ENCODE measurements around the gene GSG1. TPM values are rescaled to one million over a fixed set of nuclear protein-coding genes. Genes with fewer than 3 reads are reported as not detected.

GSG1 gene
- total and polyA plus RNA-seq, 2 of the 8 experiments (the other 6 are each of a cell fraction or from before 2014, with no cell fraction given): 0.89 to 1.4 TPM

DNA sequence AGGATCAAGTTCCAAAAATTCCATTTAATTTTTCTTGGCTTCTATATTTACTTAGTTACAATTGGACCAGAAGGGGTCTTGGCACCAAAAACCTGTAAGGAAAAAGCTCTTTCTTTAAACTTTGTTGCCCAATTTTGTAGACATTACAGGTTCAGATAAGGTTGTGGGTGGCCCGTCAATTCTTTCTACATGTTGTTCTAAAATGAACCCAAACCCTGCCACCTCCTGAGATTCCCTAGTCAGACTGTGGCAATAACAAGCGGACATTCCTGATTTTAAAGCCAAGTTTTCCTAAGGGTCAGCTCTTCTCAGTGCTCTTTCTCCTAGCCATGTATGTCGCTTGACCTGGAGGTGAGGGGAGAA lies 45.0 kb upstream of the GSG1 start:
- CTCF ChIA-PET (ENCODE audit: partially characterized antibody): interaction anchor here (0.7 to 1.4 kb wide), 7 partner anchors 12 to 233 kb away, joined by 3 to 6 read pairs (median 3); no protein-coding TSS in a partner anchor
- no peak for DNase-seq (ENCODE audit: low read depth in 1 of 2, low spot score in 2 of 2)
- no peaks in the 10 kb centered on the region for H3K79me2 ChIP-seq (ENCODE audit: control insufficient read depth in 1 of 2, insufficient read depth in 2 of 2, low read length in 2 of 2)
- H3K23ac ChIP-seq (ENCODE audit: insufficient read length): no peak overlapping the region
- 90% methylated on average over 3 of the region's 3 CpGs; no CpG with 5 or more reads in 1 of the 2 experiments for WGBS, 2 experiments (ENCODE audit: extremely low coverage in 1 of 2, insufficient coverage in 1 of 2, insufficient read length in 1 of 2, insufficient replicate concordance in 2 of 2, low coverage in 1 of 2, low lambda C conversion rate in 2 of 2, missing lambda C conversion rate in 1 of 2)
- H3K9ac ChIP-seq (replicated peaks in 1 of 4; ENCODE audit: extremely low read depth in 1 of 4, low read depth in 3 of 4, low read length in 3 of 4): no peak overlapping the region
- H2BK12ac ChIP-seq (ENCODE audit: low read depth, low read length): no peak overlapping the region
- H3K79me1 ChIP-seq (ENCODE audit: low read depth, low read length): no peaks in the 10 kb centered on the region
- H3K4ac ChIP-seq (replicated peaks; ENCODE audit: insufficient read length, low read depth, low read length): no peak overlapping the region
- no peaks in the 10 kb centered on the region for H3K36me3 ChIP-seq (ENCODE audit: control insufficient read depth in 2 of 4, insufficient read depth in 4 of 4, low read length in 3 of 4)
- no peak overlapping the region for H4K8ac ChIP-seq (ENCODE audit: extremely low read depth, insufficient read depth, low read length)
- H3K4me3 ChIP-seq (ENCODE audit: extremely low read depth in 1 of 4, insufficient read depth in 2 of 4, low read depth in 3 of 4, low read length in 4 of 4): no peak overlapping the region
- H3K23me2 ChIP-seq (ENCODE audit: low read depth, low read length): no peaks in the 10 kb centered on the region
- H2BK120ac ChIP-seq (replicated peaks; ENCODE audit: low read depth, low read length): no peak overlapping the region
- POLR2A ChIA-PET (ENCODE audit: partially characterized antibody): no interaction called here
- no peak overlapping the region for H2BK5ac ChIP-seq (ENCODE audit: low read depth, low read length)
- H4K20me1 ChIP-seq (replicated peaks in 1 of 2; ENCODE audit: control insufficient read depth in 1 of 2, insufficient read depth in 2 of 2, low read length in 2 of 2): no peaks in the 10 kb centered on the region
- no peaks in the 10 kb centered on the region for H3K27me3 ChIP-seq (replicated peaks in 1 of 4; ENCODE audit: control insufficient read depth in 3 of 4, extremely low read depth in 1 of 4, insufficient read depth in 3 of 4, low read length in 3 of 4)
- no peak overlapping the region for H2AK5ac ChIP-seq (ENCODE audit: low read depth, low read length)
- H2AFZ ChIP-seq (ENCODE audit: low read length): no peak overlapping the region
- H3K56ac ChIP-seq (replicated peaks; ENCODE audit: insufficient read length, low read depth, low read length): no peak overlapping the region
- no peak overlapping the region for H3K14ac ChIP-seq (ENCODE audit: insufficient read length)
- no peaks in the 10 kb centered on the region for H3K9me3 ChIP-seq (ENCODE audit: insufficient read depth in 2 of 2, low read depth in 1 of 2, low read length in 1 of 2)
- H3K27ac ChIP-seq (ENCODE audit: low read depth, low read length): no peak overlapping the region
- H4K91ac ChIP-seq (replicated peaks; ENCODE audit: insufficient read length, low read length): no peak overlapping the region
- FAIRE-seq: no peak
- no peak overlapping the region for H4K5ac ChIP-seq (ENCODE audit: insufficient read length, low read depth, low read length)
- no peak overlapping the region for H2BK15ac ChIP-seq (ENCODE audit: low read length)
- H2BK20ac ChIP-seq (ENCODE audit: low read length): no peak overlapping the region
- H3K4me2 ChIP-seq (ENCODE audit: insufficient read depth in 1 of 2, low read depth in 2 of 2, low read length in 2 of 2): no peak overlapping the region
- peaks cover 0 to 6% (median 0%) of the 10 kb centered on the region in 4 experiments; a peak in 2 of 7 replicates for H3K4me1 ChIP-seq (replicated peaks in 1 of 4; ENCODE audit: control insufficient read depth in 3 of 4, insufficient read depth in 4 of 4, low read length in 3 of 4)
- H3K18ac ChIP-seq (ENCODE audit: extremely low read depth, low read length): no peak overlapping the region
- no peak for TF ChIP-seq HDAC6 (IDR thresholded peaks at IDR 0.05; ENCODE audit: low read depth, low read length)
- no peak for TF ChIP-seq CHD1 (IDR thresholded peaks at IDR 0.05; ENCODE audit: low read depth, low read length)

Data from H1 (cell line).